Measurements from ENCODE around the gene APLP2. TPM values are rescaled to one million over a fixed set of nuclear protein-coding genes. Genes with fewer than 3 reads are reported as not detected.

APLP2 gene
- total and polyA plus RNA-seq, 8 donors = 41.1 to 563 (median 147) TPM

DNA sequence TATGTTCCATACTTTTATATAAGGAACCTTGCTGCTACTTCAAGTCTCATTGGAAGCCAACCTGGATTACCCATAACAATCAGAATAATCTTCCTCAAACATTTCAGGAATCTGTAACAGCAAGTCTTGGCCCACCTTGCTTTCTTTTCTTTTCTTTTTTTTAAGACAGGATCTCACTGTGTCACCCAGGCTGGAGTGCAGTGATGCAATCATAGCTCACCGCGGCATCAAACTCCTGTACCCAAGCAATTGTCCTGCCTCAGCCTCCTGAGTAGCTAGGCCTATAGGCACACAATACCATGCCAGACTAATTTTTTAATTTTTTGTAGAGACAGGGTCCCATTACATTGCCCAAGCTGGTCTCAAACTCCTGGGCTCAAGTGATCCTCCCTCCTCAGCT lies 37.7 kb upstream of the APLP2 start:
- WGBS, 5 donors = 81 to 100% (median 97%) methylated on average over 2 of the region's 2 CpGs
- H3K36me3 ChIP-seq = no peaks in the 10 kb centered on the region

DNA sequence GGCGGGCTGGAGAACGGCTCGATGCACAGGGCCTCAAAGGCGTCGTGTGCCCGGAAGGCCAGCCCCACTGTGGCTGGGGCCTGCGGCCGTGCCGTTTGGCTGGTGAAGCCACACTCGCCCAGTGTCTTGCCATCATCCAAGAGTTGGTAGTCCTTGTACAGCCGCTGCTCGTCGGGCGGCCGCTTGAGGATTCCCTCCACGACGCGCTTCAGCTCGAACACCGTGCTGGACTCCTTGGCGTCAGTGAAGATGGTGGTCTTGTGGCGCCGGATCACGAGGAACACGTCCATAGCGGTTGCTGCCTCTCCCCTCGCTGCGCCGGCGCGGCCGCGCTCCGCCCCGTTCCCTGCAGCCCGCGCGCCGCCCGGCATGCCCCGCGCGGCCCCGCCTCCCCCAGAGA lies 36.8 kb upstream of the APLP2 start:
- no peak for TF ChIP-seq POLR2AphosphoS5 (IDR thresholded peaks at IDR 0.05)
- TF ChIP-seq EP300 (IDR thresholded peaks at IDR 0.05) = no peak
- no peak for TF ChIP-seq CTCF (IDR thresholded peaks at IDR 0.05)
- TF ChIP-seq POLR2A (IDR thresholded peaks at IDR 0.05) = no peak
- H3K27ac ChIP-seq = no peak overlapping the region
- no peaks in the 10 kb centered on the region for H3K4me1 ChIP-seq
- WGBS, 5 donors = 89 to 94% (median 91%) methylated on average over 41 to 44 of the region's 44 CpGs
- intact Hi-C loops (cut with DNase I; ENCODE audit: low total_unique reads) = no loop called here
- no peak overlapping the region for H3K4me3 ChIP-seq
- no peaks in the 10 kb centered on the region for H3K36me3 ChIP-seq
- H3K9me3 ChIP-seq = no peaks in the 10 kb centered on the region
- DNase-seq = no peak
- no peaks in the 10 kb centered on the region for H3K27me3 ChIP-seq

More for the DNA sequence above, 37.7 kb upstream of the APLP2 start:
- TF ChIP-seq EP300 (IDR thresholded peaks at IDR 0.05) = no peak
- TF ChIP-seq CTCF (IDR thresholded peaks at IDR 0.05) = no peak
- TF ChIP-seq POLR2AphosphoS5 (IDR thresholded peaks at IDR 0.05) = no peak
- TF ChIP-seq POLR2A (IDR thresholded peaks at IDR 0.05) = no peak
- no peak overlapping the region for H3K4me3 ChIP-seq
- no peak for DNase-seq
- no peaks in the 10 kb centered on the region for H3K27me3 ChIP-seq
- intact Hi-C loops (cut with DNase I; ENCODE audit: low total_unique reads) = no loop called here
- H3K27ac ChIP-seq = no peak overlapping the region
- no peaks in the 10 kb centered on the region for H3K9me3 ChIP-seq
- no peaks in the 10 kb centered on the region for H3K4me1 ChIP-seq

DNA sequence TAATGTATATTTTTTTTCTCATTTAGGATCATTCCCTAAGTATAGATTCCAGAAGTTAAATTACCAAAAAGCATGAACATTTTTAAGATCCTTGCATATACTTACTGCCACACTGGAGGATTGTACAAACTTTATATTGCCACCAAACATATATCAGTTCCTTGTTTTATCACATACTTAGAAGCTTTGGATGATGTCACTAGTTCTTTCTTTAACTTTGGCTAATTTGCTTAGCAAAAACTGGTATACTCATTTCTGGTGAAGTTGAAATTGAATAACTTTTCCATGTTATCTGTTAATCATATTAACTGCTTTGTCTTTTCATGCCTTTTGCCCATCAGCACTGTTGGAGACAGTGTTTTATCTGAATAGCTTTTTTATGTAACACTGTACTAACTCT lies 35.5 kb upstream of the APLP2 start:
- intact Hi-C loops (cut with DNase I; ENCODE audit: low total_unique reads) = no loop called here
- no peaks in the 10 kb centered on the region for H3K27me3 ChIP-seq
- no peak overlapping the region for H3K4me3 ChIP-seq
- H3K27ac ChIP-seq = no peak overlapping the region
- no peak for DNase-seq
- H3K9me3 ChIP-seq = no peaks in the 10 kb centered on the region
- TF ChIP-seq POLR2A (IDR thresholded peaks at IDR 0.05) (no peak), CTCF (IDR thresholded peaks at IDR 0.05) (no peak), POLR2AphosphoS5 (IDR thresholded peaks at IDR 0.05) (no peak), EP300 (IDR thresholded peaks at IDR 0.05) (no peak)
- no peaks in the 10 kb centered on the region for H3K36me3 ChIP-seq
- no peaks in the 10 kb centered on the region for H3K4me1 ChIP-seq

GRCh38 chr11:130037058-130037457 lies 32.6 kb upstream of the APLP2 start:
- H3K9me3 ChIP-seq = no peaks in the 10 kb centered on the region
- DNase-seq = peak in 1 of 2 donors; percentile 43
- TF ChIP-seq POLR2AphosphoS5 (IDR thresholded peaks at IDR 0.05) (no peak), CTCF (IDR thresholded peaks at IDR 0.05) (no peak), POLR2A (IDR thresholded peaks at IDR 0.05) (no peak), EP300 (IDR thresholded peaks at IDR 0.05) (no peak)
- H3K27me3 ChIP-seq = no peaks in the 10 kb centered on the region
- no peak overlapping the region for H3K4me3 ChIP-seq
- intact Hi-C loops (cut with DNase I; ENCODE audit: low total_unique reads) = no loop called here
- no peak overlapping the region for H3K27ac ChIP-seq
- no peaks in the 10 kb centered on the region for H3K4me1 ChIP-seq
- no peaks in the 10 kb centered on the region for H3K36me3 ChIP-seq
- 62 to 84% (median 75%) methylated on average over 3 of the region's 3 CpGs for WGBS, 5 donors
